Peyer's patch (tissue), 4 donors: ENCODE data around the gene NHLH2. TPM values are rescaled to one million over a fixed set of nuclear protein-coding genes. Genes with fewer than 3 reads are reported as not detected.

Experiments used
- DNase-seq, 3 donors: peaks; one replicate each; pipeline ENCODE4 v3.0.0-alpha.2; 2017 to 2019
- H3K27ac ChIP-seq, 4 donors: fragments of 200-600 bp; sonication (generic); one replicate each; pipeline ENCODE4 v1.5.1; 2016 to 2019
- H3K27me3 ChIP-seq, 2 donors: fragments of 200-600 bp; sonication (generic); one replicate each; pipeline ENCODE4 v1.5.1; 2019
- H3K36me3 ChIP-seq, 3 donors: fragments of 200-600 bp; sonication (generic); one replicate each; pipeline ENCODE4 v1.5.1; 2016 to 2019
- H3K4me1 ChIP-seq, 4 donors: fragments of 200-600 bp; sonication (generic); one replicate each; pipeline ENCODE4 v1.5.1; 2016 to 2019
- H3K4me3 ChIP-seq, 4 donors: fragments of 200-600 bp; sonication (generic); 1 replicate in 3 of 4; 2 replicates in 1 of 4; pipeline ENCODE4 v1.5.1; 2016 to 2019; ENCODE audit warnings: mild to moderate bottlenecking in 1 of 4
- H3K9me3 ChIP-seq, 4 donors: fragments of 200-600 bp; sonication (generic); one replicate each; pipeline ENCODE4 v1.5.1; 2016 to 2019; ENCODE audit warnings: mild to moderate bottlenecking in 1 of 4
- POLR2A ChIP-seq, 2 donors: fragments of 450-650 bp; IDR thresholded peaks; one replicate each; pipeline ENCODE4 v1.5.1; 2017; ENCODE audit warnings: antibody characterized with exemption in 2 of 2, mild to moderate bottlenecking in 2 of 2, moderate library complexity in 2 of 2
- total RNA-seq, 4 donors: library from RNA; depleted of rRNA; stranded (reverse); fragments of >200 nt; gene quantifications; one replicate each; pipeline ENCODE4 v1.1.0, GENCODE V29; 2016
- TF ChIP-seq, protein P1 (sequence below), 6 experiments: fragments of 450-650 bp in 4 of 6; fragments of 200-600 bp in 2 of 6; sonication (generic) in 1 of 6; IDR thresholded peaks; one replicate each; pipeline ENCODE4 v1.5.1; 2017 to 2019; ENCODE audit warnings: antibody characterized with exemption in 6 of 6, mild to moderate bottlenecking in 3 of 6, moderate library complexity in 1 of 6

NHLH2 gene
- total RNA-seq, 4 donors from 2014 or later: not detected

GRCh38 chr1:115867216-115867615 lies 26.3 kb upstream of the NHLH2 start:
- TF ChIP-seq, protein P1, sequence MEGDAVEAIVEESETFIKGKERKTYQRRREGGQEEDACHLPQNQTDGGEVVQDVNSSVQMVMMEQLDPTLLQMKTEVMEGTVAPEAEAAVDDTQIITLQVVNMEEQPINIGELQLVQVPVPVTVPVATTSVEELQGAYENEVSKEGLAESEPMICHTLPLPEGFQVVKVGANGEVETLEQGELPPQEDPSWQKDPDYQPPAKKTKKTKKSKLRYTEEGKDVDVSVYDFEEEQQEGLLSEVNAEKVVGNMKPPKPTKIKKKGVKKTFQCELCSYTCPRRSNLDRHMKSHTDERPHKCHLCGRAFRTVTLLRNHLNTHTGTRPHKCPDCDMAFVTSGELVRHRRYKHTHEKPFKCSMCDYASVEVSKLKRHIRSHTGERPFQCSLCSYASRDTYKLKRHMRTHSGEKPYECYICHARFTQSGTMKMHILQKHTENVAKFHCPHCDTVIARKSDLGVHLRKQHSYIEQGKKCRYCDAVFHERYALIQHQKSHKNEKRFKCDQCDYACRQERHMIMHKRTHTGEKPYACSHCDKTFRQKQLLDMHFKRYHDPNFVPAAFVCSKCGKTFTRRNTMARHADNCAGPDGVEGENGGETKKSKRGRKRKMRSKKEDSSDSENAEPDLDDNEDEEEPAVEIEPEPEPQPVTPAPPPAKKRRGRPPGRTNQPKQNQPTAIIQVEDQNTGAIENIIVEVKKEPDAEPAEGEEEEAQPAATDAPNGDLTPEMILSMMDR (IDR thresholded peaks at IDR 0.05): no peak
- TF ChIP-seq POLR2A (IDR thresholded peaks at IDR 0.05): no peak
- H3K36me3 ChIP-seq: no peaks in the 10 kb centered on the region
- H3K4me3 ChIP-seq: no peak overlapping the region
- no peak for DNase-seq
- no peaks in the 10 kb centered on the region for H3K9me3 ChIP-seq
- H3K4me1 ChIP-seq: no peaks in the 10 kb centered on the region
- H3K27me3 ChIP-seq: no peaks in the 10 kb centered on the region
- H3K27ac ChIP-seq: no peak overlapping the region

GRCh38 chr1:115865704-115866380 lies 24.9 kb upstream of the NHLH2 start:
- TF ChIP-seq, protein P1 (IDR thresholded peaks at IDR 0.05): no peak
- TF ChIP-seq POLR2A (IDR thresholded peaks at IDR 0.05): no peak

GRCh38 chr1:115862403-115862802 lies 21.5 kb upstream of the NHLH2 start:
- H3K4me3 ChIP-seq: no peak overlapping the region
- no peak overlapping the region for H3K27ac ChIP-seq
- H3K36me3 ChIP-seq: no peaks in the 10 kb centered on the region
- H3K9me3 ChIP-seq: no peaks in the 10 kb centered on the region
- no peaks in the 10 kb centered on the region for H3K27me3 ChIP-seq
- H3K4me1 ChIP-seq: no peaks in the 10 kb centered on the region
- DNase-seq: no peak
- TF ChIP-seq, protein P1 (IDR thresholded peaks at IDR 0.05): no peak
- TF ChIP-seq POLR2A (IDR thresholded peaks at IDR 0.05): no peak

More at GRCh38 chr1:115865704-115866380, 24.9 kb upstream of the NHLH2 start:
- Histone ChIP-seq H3K27me3 (no peaks in the 10 kb centered on the region), H3K4me3 (no peak overlapping the region), H3K36me3 (no peaks in the 10 kb centered on the region), H3K27ac (no peak overlapping the region), H3K9me3 (no peaks in the 10 kb centered on the region), H3K4me1 (no peaks in the 10 kb centered on the region)
- no peak for DNase-seq

- Histone ChIP-seq H3K4me3 (no peak overlapping the region), H3K9me3 (no peaks in the 10 kb centered on the region), H3K36me3 (no peaks in the 10 kb centered on the region), H3K4me1 (no peaks in the 10 kb centered on the region), H3K27ac (no peak overlapping the region), H3K27me3 (no peaks in the 10 kb centered on the region)
- no peak for DNase-seq
- TF ChIP-seq, protein P1 (IDR thresholded peaks at IDR 0.05): no peak
- no peak for TF ChIP-seq POLR2A (IDR thresholded peaks at IDR 0.05)
Observed at GRCh38 chr1:115854005-115854404, 13.1 kb upstream of the NHLH2 start.

DNA sequence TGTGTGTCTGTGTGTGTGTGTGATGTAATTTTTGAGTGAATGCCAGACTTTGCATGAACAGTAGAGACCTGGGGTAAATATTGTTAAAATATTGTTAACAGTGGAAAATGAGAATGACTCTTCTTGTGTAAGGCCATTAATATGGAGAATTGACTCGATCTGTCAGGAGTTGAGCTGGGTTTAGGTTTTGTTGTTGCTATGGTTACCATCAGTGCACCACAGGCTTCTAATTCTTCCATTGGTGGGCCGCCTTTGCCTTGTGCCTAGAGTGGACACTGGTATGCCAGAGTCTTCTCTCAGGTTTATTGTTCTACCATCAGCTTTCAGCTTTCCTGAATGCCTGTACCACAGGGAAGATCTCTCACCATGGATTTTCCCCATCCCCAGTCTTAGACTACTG lies 10.0 kb upstream of the NHLH2 start:
- H3K27me3 ChIP-seq: no peaks in the 10 kb centered on the region
- no peaks in the 10 kb centered on the region for H3K9me3 ChIP-seq
- H3K4me1 ChIP-seq: no peaks in the 10 kb centered on the region
- DNase-seq: no peak
- no peaks in the 10 kb centered on the region for H3K36me3 ChIP-seq
- TF ChIP-seq, protein P1 (IDR thresholded peaks at IDR 0.05): no peak
- no peak for TF ChIP-seq POLR2A (IDR thresholded peaks at IDR 0.05)
- no peak overlapping the region for H3K27ac ChIP-seq
- H3K4me3 ChIP-seq: no peak overlapping the region
